ENCODE measurements around the gene ANKRD23. TPM values are rescaled to one million over a fixed set of nuclear protein-coding genes. Genes with fewer than 3 reads are reported as not detected.
A peak's percentile ranks its signal among the peaks of the same experiment; 100 is the strongest.

ANKRD23 gene
- total and polyA plus RNA-seq, 11 donors = 0.96 to 26.7 (median 7.9) TPM

GRCh38 chr2:96880891-96881273 is 37.1 kb upstream of the ANKRD23 start:
- 88 to 94% (median 90%) methylated on average over 6 of the region's 6 CpGs for WGBS, 4 donors
- no peak for TF ChIP-seq CTCF (IDR thresholded peaks at IDR 0.05)
- no peak for TF ChIP-seq POLR2A (IDR thresholded peaks at IDR 0.05)
- Histone ChIP-seq H3K27ac (peak overlapping the region in 2 of 12 donors; percentile 32 to 34), H3K36me3 (no peaks in the 10 kb centered on the region), H3K4me3 (no peak overlapping the region), H3K9me3 (no peaks in the 10 kb centered on the region), H3K4me1 (peaks cover 0 to 39% (median 17%) of the 10 kb centered on the region in 12 donors), H3K27me3 (peaks cover 0 to 4% (median 0%) of the 10 kb centered on the region in 9 donors)
- DNase-seq (no peak), ATAC-seq (no peak)
- intact Hi-C loops (cut with DNase I) = no loop called here

- DNase-seq (no peak), ATAC-seq (no peak)
- peaks cover 0 to 4% (median 0%) of the 10 kb centered on the region in 9 donors for H3K27me3 ChIP-seq
- intact Hi-C loops (cut with DNase I) = no loop called here
- 95 to 97% (median 97%) methylated on average over 11 to 18 of the region's 18 CpGs for WGBS, 4 donors
- H3K4me1 ChIP-seq = peaks cover 0 to 37% (median 22%) of the 10 kb centered on the region in 12 donors
- H3K4me3 ChIP-seq = no peak overlapping the region
- H3K27ac ChIP-seq = no peak overlapping the region
- no peaks in the 10 kb centered on the region for H3K9me3 ChIP-seq
- no peak for TF ChIP-seq POLR2A (IDR thresholded peaks at IDR 0.05)
- TF ChIP-seq CTCF (IDR thresholded peaks at IDR 0.05) = no peak
- H3K36me3 ChIP-seq = no peaks in the 10 kb centered on the region
Measured at GRCh38 chr2:96879545-96880040, 35.8 kb upstream of the ANKRD23 start.

- H3K9me3 ChIP-seq = no peaks in the 10 kb centered on the region
- TF ChIP-seq POLR2A (IDR thresholded peaks at IDR 0.05) (no peak), CTCF (IDR thresholded peaks at IDR 0.05) (no peak)
- H3K27me3 ChIP-seq = peaks cover 0 to 4% (median 0%) of the 10 kb centered on the region in 9 donors
- peaks cover 0 to 37% (median 24%) of the 10 kb centered on the region in 12 donors for H3K4me1 ChIP-seq
- DNase-seq (no peak), ATAC-seq (no peak)
- WGBS, 4 donors = 90 to 92% (median 91%) methylated on average over 20 to 22 of the region's 22 CpGs
- intact Hi-C loops (cut with DNase I) = no loop called here
- no peaks in the 10 kb centered on the region for H3K36me3 ChIP-seq
- H3K27ac ChIP-seq = no peak overlapping the region
- no peak overlapping the region for H3K4me3 ChIP-seq
Measured at GRCh38 chr2:96878796-96879544, 35.1 kb upstream of the ANKRD23 start.

GRCh38 chr2:96878171-96878570 is 34.4 kb upstream of the ANKRD23 start:
- Histone ChIP-seq H3K9me3 (no peaks in the 10 kb centered on the region), H3K36me3 (no peaks in the 10 kb centered on the region), H3K4me3 (no peak overlapping the region), H3K27ac (no peak overlapping the region), H3K27me3 (no peaks in the 10 kb centered on the region), H3K4me1 (peaks cover under 1 to 42% (median 26%) of the 10 kb centered on the region in 12 donors)
- TF ChIP-seq POLR2A (IDR thresholded peaks at IDR 0.05) (no peak), CTCF (IDR thresholded peaks at IDR 0.05) (no peak)
- whole genome bisulfite sequencing, 4 donors = 73 to 83% (median 79%) methylated on average over 4 to 7 of the region's 7 CpGs
- ATAC-seq (no peak), DNase-seq (no peak)
- intact Hi-C loops (cut with DNase I) = no loop called here

All from heart left ventricle (tissue), 16 donors.